ENCODE results near the gene HIVEP3.

- TF ChIP-seq CTCF (IDR thresholded peaks at IDR 0.05) = no peak
- no peak for TF ChIP-seq EZH2 (IDR thresholded peaks at IDR 0.05; ENCODE audit: borderline replicate concordance, insufficient read depth, low read depth, low read length, poor library complexity, severe bottlenecking)
Measured at GRCh38 chr1:41766546-41766945, 152.2 kb downstream of the HIVEP3 start.
